ENCODE data around the gene UFSP1.

Gene UFSP1

GRCh38 chr7:100895956-100896731, 6.6 kb upstream of the UFSP1 start:
- no peak for DNase-seq (ENCODE audit: low read depth in 3 of 3, low spot score in 1 of 3)

GRCh38 chr7:100895701-100895955, 6.1 kb upstream of the UFSP1 start, which contains the start of gene ACHE:
Gene ACHE, minus strand, starts transcription at chr7:100895888. Its CDS starts 1,656 bp downstream, at chr7:100894232.
- no peak for DNase-seq (ENCODE audit: low read depth in 3 of 3, low spot score in 1 of 3)

- DNase-seq (ENCODE audit: low read depth in 3 of 3, low spot score in 1 of 3) = peak in 1 of 3 donors; percentile 57
Measured at GRCh38 chr7:100894860-100895700, 5.6 kb upstream of the UFSP1 start.

GRCh38 chr7:100893910-100894721, 4.6 kb upstream of the UFSP1 start:
- DNase-seq (ENCODE audit: low read depth in 3 of 3, low spot score in 1 of 3) = no peak

GRCh38 chr7:100893318-100893895, 3.9 kb upstream of the UFSP1 start:
- DNase-seq (ENCODE audit: low read depth in 3 of 3, low spot score in 1 of 3) = no peak

- DNase-seq (ENCODE audit: low read depth in 3 of 3, low spot score in 1 of 3) = no peak
Measured at GRCh38 chr7:100892364-100893317, 3.1 kb upstream of the UFSP1 start.

GRCh38 chr7:100891568-100892247, 2.2 kb upstream of the UFSP1 start:
- DNase-seq (ENCODE audit: low read depth in 3 of 3, low spot score in 1 of 3) = no peak

GRCh38 chr7:100890653-100891567, 1.4 kb upstream of the UFSP1 start:
- no peak for DNase-seq (ENCODE audit: low read depth in 3 of 3, low spot score in 1 of 3)

GRCh38 chr7:100888291-100888987, 1.1 kb downstream of the UFSP1 start:
- no peak for DNase-seq (ENCODE audit: low read depth in 3 of 3, low spot score in 1 of 3)

- no peak for DNase-seq (ENCODE audit: low read depth in 3 of 3, low spot score in 1 of 3)
Measured at GRCh38 chr7:100887516-100888290, 1.8 kb downstream of the UFSP1 start.

- DNase-seq (ENCODE audit: low read depth in 3 of 3, low spot score in 1 of 3) = no peak
Measured at GRCh38 chr7:100886936-100887515, 2.5 kb downstream of the UFSP1 start.

- DNase-seq (ENCODE audit: low read depth in 3 of 3, low spot score in 1 of 3) = no peak
Measured at GRCh38 chr7:100886142-100886935, 3.2 kb downstream of the UFSP1 start.

- DNase-seq (ENCODE audit: low read depth in 3 of 3, low spot score in 1 of 3) = no peak
Measured at GRCh38 chr7:100885440-100886141, 3.9 kb downstream of the UFSP1 start.

- DNase-seq (ENCODE audit: low read depth in 3 of 3, low spot score in 1 of 3) = no peak
Measured at GRCh38 chr7:100884736-100885439, 4.6 kb downstream of the UFSP1 start.

All from stimulated activated CD4-positive, alpha-beta T cell treated with anti-CD3 and anti-CD28 coated beads, TNF-alpha, amount 100 ng/mL, for 1 hour (primary cell).